Measurements from ENCODE around the gene NOB1. TPM values are rescaled to one million over a fixed set of nuclear protein-coding genes. Genes with fewer than 3 reads are reported as not detected.
A peak's percentile ranks its signal among the peaks of the same experiment; 100 is the strongest.
"Not testable (repeated sequence)": the region's sequence is repeated elsewhere in the genome, so short reads cannot be mapped to it uniquely, and the experiment has no call there.

The NOB1 gene
- total RNA-seq, 4 donors from 2014 or later = 37.4 to 50.3 (median 39.4) TPM

DNA sequence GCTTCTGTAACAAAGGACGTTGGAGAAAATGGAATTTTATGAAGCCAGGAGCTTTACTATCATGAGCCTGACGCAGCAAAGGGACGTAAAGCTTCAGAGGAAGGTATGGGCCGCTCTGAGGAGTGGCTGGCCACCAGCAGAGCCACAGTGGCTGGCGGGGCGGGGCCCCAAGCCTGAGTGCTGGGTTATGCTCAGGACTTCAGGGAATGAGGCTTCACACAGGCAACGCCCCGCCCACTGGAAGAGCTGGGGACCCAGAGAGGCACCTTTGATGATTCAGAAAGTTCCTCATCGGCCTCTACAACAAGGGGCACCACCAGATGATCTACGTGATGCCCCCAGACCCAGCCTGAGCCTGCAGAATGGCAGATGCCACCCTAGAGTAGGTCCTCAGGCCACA, 8.8 kb downstream of the NOB1 start:
- no peak for ATAC-seq (ENCODE audit: low FRiP score)
- DNase-seq (ENCODE audit: low spot score) = no peak
- TF ChIP-seq, protein P1, sequence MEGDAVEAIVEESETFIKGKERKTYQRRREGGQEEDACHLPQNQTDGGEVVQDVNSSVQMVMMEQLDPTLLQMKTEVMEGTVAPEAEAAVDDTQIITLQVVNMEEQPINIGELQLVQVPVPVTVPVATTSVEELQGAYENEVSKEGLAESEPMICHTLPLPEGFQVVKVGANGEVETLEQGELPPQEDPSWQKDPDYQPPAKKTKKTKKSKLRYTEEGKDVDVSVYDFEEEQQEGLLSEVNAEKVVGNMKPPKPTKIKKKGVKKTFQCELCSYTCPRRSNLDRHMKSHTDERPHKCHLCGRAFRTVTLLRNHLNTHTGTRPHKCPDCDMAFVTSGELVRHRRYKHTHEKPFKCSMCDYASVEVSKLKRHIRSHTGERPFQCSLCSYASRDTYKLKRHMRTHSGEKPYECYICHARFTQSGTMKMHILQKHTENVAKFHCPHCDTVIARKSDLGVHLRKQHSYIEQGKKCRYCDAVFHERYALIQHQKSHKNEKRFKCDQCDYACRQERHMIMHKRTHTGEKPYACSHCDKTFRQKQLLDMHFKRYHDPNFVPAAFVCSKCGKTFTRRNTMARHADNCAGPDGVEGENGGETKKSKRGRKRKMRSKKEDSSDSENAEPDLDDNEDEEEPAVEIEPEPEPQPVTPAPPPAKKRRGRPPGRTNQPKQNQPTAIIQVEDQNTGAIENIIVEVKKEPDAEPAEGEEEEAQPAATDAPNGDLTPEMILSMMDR (IDR thresholded peaks at IDR 0.05) = no peak

DNA sequence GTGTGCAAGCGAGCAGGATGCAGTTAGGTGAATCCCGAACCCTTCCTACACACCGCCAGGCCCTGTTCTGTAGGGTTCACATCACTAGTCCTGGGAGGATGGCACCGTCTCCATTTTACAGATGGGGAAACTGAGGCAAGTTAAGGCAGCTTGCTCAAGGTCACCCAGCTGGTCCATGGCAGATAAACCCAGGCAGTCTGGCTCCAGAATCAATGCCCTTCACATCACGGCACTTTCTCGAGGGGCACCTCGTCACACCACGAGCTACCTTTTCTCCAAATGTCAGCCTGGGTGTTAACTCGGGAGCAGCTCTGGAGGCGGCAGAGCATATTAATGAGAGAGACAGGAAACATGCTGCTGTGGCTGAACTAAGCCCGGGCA, 9.5 kb downstream of the NOB1 start:
- ATAC-seq (ENCODE audit: low FRiP score) (no peak), DNase-seq (ENCODE audit: low spot score) (no peak)

DNA sequence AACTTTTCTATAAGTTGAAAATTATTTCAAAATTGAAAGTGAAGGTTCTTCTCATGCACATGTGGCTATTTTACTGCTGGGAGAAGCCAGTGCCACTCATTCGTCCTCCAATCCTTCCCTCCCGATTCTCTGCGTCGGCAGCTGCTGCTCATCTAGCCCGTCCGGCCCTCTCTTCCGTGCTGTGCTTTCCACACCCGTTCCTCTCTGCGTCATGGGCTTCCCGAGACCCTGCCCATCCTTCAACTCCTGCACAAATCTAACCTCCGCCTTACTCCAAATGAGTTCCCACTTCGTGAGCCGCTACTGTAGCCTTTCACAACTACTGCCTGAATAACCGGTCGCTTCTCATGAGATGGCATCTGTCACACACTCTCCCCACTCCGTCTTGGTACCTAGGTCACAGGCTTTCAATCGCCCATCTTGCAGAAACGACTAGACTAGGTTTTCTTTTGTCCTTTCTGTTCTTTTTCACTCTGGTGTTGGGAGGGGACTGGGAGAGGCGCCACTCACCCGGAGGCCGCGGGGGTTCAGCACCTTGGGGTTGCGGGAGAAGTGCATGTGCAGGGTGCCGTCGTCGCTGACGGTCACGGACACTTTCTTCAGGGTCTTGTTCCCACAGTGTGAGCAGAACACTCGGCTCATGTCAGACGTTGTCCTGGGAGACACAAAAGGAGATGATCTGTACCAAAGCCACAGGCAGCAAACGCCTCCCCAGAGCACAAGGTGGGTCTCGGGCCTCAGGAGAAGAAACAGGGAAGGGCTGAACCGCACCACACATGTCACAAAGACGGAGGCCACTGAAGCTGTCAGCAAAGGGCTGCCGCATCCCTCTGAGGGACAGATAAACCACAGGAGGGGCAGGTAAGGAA, 10.1 kb downstream of the NOB1 start:
- TF ChIP-seq, protein P1 (IDR thresholded peaks at IDR 0.05) = no peak
- ATAC-seq (ENCODE audit: low FRiP score) = no peak
- no peak for DNase-seq (ENCODE audit: low spot score)

More for the DNA sequence above, 9.5 kb downstream of the NOB1 start:
- TF ChIP-seq, protein P1 (IDR thresholded peaks at IDR 0.05) = no peak

DNA sequence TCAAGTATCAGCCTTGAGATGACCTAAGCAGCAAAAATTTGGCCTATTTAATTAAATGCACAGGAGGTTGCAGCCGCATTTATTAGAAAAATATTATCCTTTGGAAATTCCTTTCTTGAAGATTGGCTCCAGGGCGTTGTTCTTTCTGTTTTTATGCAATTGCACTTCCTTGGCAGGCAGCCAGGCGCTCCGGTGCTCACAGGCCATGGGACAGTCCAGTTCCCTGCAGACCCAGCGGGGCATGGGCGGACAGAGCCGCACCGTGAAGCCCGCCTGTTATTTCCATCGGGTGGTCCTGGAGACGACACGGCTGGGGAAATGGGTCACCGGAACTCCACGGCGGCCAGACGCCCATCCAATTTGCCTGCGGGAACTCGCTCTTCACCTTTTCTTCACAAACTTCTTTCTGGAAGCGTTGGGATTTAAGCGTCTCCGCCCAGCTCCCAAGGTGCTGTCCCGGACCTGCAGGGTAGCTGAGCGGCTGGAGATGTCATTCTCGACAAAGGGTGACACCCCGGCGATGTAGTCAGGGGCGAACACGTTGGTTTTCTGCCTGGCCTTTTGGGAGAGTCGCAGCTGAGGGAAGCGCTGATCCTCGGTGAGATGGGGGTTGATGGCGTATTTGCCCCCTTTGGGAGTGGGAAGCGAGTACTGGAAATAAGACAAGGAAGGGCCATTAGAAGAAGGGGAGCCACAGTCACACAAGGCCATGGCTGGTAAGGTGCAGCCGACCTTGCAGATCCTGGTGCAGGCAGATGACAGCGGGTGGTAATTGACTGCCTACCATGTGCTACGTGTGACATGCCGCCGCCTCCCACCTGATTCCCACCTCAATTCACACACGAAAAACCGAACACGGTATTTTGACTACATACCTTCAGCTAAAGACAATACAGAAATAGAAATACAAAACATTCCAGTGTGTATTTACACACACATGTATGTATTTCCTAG, 12.5 kb downstream of the NOB1 start:
- TF ChIP-seq, protein P1 (IDR thresholded peaks at IDR 0.05) = no peak
- ATAC-seq (ENCODE audit: low FRiP score) (no peak), DNase-seq (ENCODE audit: low spot score) (peak; percentile 78)

DNA sequence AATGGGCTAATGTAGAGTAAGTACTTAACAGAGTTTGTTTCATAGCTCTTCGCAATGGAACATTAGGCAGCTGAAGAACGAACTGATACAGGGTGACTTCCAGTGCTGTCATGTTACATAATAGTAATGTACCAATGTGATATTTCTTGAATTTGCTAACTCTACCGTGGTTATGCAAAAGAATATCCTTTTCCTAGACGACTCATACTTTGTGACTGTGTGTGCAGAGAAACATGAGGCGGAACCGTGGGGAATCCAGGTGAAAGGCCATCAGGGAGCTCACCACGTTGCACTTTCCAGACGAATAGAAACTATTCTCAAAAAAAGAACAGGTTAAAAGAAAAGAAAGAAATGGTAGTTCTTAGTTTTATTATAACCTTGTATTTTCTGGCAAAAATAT, 13.2 kb downstream of the NOB1 start:
- DNase-seq (ENCODE audit: low spot score) (no peak), ATAC-seq (ENCODE audit: low FRiP score) (peak; percentile 73)
- TF ChIP-seq, protein P1 (IDR thresholded peaks at IDR 0.05) = no peak

DNA sequence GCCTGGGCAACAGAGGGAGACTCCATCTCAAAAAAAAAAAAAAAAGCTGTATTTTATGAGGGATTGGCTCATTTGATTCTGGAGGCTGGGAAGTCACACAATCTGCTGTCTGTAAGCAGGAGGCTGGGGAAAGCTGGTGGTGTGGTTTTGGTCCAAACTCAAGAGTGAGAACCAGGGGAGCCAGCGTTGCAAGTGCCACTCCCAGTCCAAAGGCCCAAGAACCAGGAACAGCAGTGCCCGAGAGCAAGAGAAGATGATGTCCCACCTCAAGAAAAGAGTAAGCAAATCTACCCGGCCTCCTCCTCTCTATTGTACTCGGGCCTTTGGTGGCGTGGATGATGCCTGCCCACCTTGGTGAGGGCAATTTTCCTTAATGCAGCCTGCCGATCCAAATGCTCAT, 22.6 kb downstream of the NOB1 start:
- TF ChIP-seq, protein P1 (IDR thresholded peaks at IDR 0.05) = no peak
- ATAC-seq (ENCODE audit: low FRiP score) (no peak), DNase-seq (ENCODE audit: low spot score) (no peak)

DNA sequence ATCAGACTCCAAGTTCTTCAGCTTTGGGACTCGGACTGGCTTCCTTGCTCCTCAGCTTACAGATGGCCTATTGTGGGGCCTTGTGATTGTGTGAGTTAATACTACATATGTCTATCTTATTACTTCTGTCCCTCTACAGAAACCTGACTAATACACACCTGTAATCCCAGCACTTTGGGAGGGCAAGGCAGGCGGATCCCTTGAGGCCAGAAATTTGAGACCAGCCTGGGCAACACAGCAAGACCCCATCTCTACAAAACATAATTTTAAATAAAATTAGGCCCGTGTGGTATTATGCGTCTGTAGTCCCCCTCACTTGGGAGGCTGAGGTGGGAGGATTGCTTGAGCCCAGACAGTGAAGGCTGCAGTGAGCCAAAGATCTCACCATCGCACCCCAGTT, 23.4 kb downstream of the NOB1 start:
- ATAC-seq (ENCODE audit: low FRiP score); DNase-seq (ENCODE audit: low spot score): not testable (repeated sequence)

DNA sequence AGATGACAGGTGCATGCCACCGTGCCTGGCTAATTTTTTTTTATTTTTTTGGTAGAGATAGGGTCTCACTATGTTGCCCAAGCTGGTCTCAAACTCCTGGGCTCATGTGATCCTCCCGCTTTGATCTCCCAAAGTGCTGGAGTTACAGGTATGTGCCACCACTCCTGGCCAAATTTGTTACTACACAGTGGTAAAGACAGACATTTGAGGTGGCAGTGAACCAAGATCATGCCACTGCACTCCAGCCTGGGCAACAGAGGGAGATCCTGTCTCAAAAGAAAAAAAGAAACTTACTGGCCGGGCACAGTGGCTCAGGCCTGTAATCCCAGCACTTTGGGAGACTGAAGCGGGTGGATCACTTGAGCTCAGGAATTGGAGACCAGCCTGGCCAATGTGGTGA, 25.7 kb downstream of the NOB1 start:
- ATAC-seq (ENCODE audit: low FRiP score) = not testable (repeated sequence)

More for the DNA sequence above, 25.7 kb downstream of the NOB1 start:
- not testable (repeated sequence) for DNase-seq (ENCODE audit: low spot score)

All from omental fat pad (tissue), 4 donors.